ENCODE data around the gene SLIRP. TPM values are rescaled to one million over a fixed set of nuclear protein-coding genes. Genes with fewer than 3 reads are reported as not detected.

The SLIRP gene
- total RNA-seq = 99.3 and 178 TPM in 2 replicates

DNA sequence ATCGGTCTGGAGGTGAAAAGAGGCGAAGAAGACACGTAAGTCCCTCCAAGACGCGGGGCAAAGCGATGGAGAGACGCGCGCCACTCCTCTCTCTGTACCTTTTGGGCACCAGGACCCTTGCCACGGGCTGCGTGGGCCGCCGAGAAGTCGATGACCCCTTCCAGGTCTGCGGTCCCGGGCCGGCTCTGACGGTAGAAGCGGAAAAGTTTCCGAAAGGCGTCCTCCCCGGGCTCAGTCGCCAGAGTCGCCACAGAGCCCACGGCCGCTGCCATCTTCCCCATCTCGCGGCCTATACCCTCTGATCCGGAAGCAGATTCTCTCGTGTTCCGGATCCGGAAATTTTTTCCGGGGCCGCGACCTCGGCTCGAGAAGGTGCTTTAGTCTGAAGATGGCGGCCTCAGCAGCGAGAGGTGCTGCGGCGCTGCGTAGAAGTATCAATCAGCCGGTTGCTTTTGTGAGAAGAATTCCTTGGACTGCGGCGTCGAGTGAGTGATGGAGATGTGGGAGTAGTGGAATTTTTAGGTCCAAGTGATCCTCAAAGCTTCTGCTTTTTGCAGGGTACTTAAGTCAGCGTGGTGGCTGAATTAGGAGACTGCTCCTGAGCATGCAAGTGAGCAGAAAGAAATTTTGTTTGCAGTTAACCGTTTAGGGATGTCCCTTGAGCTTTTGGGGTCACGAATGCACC, at the start of gene SLIRP, which contains the start of gene ALKBH1:
Gene SLIRP (plus strand): TSS at position 380 of the 685 bp plus-strand sequence. CDS start 9 bp downstream, at position 389.
Gene ALKBH1 (minus strand): TSS at position 300 of the 685 bp plus-strand sequence. CDS start 19 bp downstream, at position 281.

DNA sequence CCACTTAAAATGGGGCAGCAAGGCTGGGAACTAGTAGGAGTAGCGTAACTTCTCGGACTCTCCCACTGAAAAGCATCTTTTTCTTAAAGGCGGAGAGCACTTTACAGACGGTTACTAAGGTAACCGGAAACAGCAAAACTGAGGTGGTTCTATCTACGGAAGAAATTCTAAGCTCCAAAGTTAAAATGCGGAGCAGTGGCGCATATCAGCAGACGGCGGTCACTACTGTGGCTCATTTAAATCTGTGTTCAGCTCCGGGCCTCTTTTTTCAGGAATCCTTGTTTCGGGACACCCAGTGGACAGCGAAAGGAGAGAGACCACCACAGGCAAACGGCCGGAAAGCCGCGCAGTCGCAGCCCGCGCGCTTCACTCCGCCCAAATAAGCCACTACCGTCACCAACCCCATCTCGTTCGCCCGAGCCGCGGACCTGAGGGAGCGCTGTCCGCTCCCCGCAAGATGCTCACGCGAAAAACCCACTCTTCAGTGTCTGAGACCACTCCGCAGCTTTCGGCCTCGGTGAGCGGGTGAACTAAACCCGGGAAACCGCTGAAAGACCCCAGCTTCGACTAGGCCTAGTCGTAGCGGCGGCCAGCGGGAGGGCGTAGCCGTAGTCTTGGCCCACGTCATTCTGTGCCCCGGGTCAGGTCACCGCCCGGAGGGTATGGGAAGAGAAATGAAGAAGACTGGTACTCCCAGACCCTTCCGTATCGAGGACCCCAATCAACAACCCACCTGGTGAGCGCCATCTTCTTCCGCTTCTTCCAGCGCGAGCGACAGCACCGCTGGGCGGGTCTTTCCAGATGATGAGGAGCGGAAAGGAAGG, 52.7 kb downstream of the SLIRP start, which contains the start of gene SNW1:
Gene SNW1 (minus strand): TSS at position 776 of the 824 bp plus-strand sequence. CDS start 29 bp downstream, at position 747.

Other genes with a start within 250 kb of the SLIRP start
- gene ISM2, start 209.3 kb upstream of the SLIRP start, total RNA-seq = under 0.01 and 0.10 TPM in 2 replicates
- gene SPTLC2, start 91.5 kb upstream of the SLIRP start, total RNA-seq = 59.1 and 78.3 TPM in 2 replicates
- gene ALKBH1, start 80 bp upstream of the SLIRP start, total RNA-seq = 10.1 and 11.2 TPM in 2 replicates
- 52.9 and 69.1 TPM in 2 replicates for gene SNW1, start 53.1 kb downstream of the SLIRP start, total RNA-seq
- gene ADCK1, start 92.0 kb downstream of the SLIRP start, total RNA-seq = 3.6 and 5.6 TPM in 2 replicates

Measured in vein endothelial cell (primary cell).